GM19324 (cell line): Measurements from ENCODE around the gene IGFBP2.

Experiments used
- ATAC-seq: cut with Tn5 transposase; IDR thresholded peaks from one replicate; pipeline ENCODE4 v1.9.1; 2021; ENCODE audit warnings: mild to moderate bottlenecking, moderate library complexity; ENCODE audit not compliant: unreplicated experiment, low FRiP score

Gene IGFBP2

GRCh38 chr2:216635701-216636550, 2.7 kb downstream of the IGFBP2 start:
- ATAC-seq = no peak

DNA sequence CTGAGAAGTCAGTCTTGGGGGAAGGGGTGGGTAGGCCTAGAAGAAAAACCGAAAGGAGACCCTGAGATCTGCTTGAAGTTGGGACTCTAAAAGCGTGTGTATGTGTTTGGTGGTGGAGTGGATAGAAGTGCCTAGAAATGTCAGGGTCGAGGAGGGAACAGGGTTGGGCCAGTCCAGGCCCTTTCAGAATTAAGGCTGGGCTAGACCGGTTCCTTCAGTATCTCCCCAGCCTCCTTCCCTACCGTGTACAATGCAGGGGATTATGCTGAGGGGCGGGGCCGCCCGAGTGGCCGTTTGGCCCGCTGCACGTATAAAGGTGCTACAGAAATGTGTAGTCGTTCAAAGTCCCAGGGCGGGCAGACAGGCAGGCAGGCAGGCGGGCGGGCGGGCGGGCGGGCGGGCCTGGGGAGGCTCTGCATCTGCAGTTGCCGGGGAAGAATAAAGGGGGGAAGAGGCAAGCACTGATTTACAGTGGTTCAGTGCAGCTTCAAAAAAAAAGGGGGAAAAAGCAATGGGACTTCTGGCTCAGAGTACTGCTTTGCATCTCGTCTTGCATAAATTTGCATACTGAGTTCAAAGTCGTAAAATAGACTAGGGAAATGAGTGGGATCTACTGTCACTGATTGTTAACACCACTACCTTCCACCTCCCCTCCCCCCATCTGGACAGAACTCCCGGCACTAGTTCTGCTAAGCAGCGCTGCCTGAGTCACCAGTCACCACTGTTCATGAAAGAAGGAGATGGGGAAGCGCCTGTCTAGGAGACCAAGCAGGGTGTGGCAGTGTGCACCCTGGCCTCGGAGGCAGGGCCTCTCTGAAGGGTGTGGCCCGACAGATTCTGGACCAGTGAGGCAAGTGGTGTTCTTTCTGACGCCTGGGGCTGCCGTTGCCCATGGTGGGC, 3.6 kb downstream of the IGFBP2 start:
- no peak for ATAC-seq

DNA sequence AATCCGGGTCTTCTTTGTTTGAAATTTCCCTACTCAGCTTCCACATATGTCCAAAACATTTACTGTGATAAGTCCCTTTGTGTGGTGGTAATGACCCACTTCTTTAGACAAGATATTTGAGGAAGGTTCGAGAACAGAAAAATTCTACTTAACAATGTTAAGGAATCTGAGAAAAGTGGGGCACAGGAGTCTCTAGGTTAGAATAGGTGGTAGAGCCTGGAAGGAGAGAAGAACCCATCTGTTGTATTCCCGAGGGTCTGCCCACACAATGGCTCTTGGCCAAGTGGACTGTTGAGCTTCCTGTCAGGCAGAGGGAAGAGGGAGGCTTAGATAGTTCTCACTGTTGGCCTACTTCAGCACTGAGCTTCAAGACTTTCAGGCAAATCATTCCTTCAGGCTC, 4.3 kb downstream of the IGFBP2 start:
- ATAC-seq = no peak

DNA sequence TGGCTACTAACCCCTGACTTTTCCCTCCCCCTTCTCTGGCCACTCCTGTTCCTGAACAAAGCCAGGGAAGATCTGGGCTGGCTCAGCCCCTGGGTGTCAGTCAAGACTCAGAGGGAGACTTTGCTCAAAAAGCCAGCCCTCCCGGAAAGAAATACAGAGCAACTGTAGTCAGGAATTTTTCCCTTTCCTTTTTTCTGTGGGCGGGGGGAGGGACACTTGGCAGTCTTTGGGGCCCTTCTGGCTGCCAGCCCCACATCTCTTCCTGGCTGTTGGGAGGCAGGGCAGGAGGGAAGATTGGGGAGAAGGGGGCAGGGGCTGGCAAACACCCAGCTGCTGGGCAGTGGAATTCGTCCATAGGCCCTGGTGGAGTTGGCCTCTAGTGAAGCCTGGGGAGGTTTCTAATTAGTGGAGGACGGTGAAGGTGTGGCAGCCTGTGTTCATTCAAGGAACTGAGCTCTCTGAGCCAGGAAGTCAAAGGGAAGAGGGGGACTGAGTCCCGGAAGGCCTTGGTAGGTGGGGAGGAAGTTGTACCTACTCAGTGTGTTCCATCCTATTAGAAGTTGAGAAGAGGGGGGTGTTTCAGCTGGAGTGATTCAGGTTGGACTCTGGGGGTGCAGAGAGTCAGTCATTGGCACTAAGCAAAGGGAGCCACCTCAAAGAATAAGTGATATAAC, 10.9 kb downstream of the IGFBP2 start:
- ATAC-seq = no peak

- ATAC-seq = no peak
These were observed 11.8 kb downstream of the IGFBP2 start for GRCh38 chr2:216644842-216645635.

GRCh38 chr2:216645636-216645950, 12.4 kb downstream of the IGFBP2 start:
- ATAC-seq = no peak

- ATAC-seq = no peak
These were observed 12.9 kb downstream of the IGFBP2 start for GRCh38 chr2:216646116-216646515.

GRCh38 chr2:216648105-216648504, 14.9 kb downstream of the IGFBP2 start:
- ATAC-seq = no peak

- no peak for ATAC-seq
These were observed 16.4 kb downstream of the IGFBP2 start for GRCh38 chr2:216649574-216649973.

- ATAC-seq = no peak
These were observed 17.5 kb downstream of the IGFBP2 start for GRCh38 chr2:216650626-216651257.

GRCh38 chr2:216651351-216651881, 18.2 kb downstream of the IGFBP2 start:
- no peak for ATAC-seq

- ATAC-seq = no peak
These were observed 19.3 kb downstream of the IGFBP2 start for GRCh38 chr2:216652566-216652965.

DNA sequence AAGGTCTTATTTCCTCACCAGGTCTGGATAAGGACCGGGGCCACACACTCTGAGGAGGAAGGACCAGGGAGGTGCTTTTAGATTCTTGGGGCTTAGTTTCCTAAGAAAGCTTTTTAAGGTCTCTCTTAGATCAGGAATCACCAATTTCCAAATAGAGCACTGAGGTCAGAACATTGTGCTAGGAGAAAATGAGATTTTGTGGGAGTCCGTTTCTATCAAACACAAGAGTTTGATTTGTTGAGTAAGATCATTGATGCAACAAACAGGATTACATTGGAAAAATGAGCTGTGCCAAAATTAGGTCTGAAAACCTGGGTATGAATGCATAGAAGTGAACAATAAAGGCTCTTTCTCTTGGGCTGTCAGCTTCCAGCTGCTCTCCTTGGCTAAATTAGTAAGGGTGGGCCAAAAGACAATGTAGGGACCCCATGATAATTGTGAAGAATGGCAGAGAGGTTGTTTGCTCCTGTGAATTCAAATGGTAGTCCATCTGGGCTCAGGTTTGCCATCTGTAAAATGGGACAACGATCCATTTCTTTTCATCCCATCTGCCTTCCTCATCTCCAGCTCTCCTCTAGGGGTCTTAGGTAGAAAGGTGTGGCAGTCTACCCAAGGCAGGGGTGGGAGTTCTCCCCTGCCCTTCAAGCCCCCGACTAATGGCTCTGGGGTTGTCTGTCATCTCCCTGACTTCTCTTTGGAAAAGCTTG, 20.0 kb downstream of the IGFBP2 start:
- no peak for ATAC-seq

- ATAC-seq = no peak
These were observed 20.7 kb downstream of the IGFBP2 start for GRCh38 chr2:216653931-216654365.

- no peak for ATAC-seq
These were observed 21.4 kb downstream of the IGFBP2 start for GRCh38 chr2:216654528-216655052.

GRCh38 chr2:216657086-216657855, 24.1 kb downstream of the IGFBP2 start:
- no peak for ATAC-seq

- no peak for ATAC-seq
These were observed 24.8 kb downstream of the IGFBP2 start for GRCh38 chr2:216657980-216658379.

- no peak for ATAC-seq
These were observed 25.5 kb downstream of the IGFBP2 start for GRCh38 chr2:216658757-216659156.
